Stimulated activated CD4-positive, alpha-beta T cell treated with anti-CD3 and anti-CD28 coated beads, Interleukin-12 subunit alpha, Interleukin-12 subunit beta, amount 100 ng/mL, for 24 hours (primary cell): Measurements from ENCODE around the gene IFNL2.
"Not testable (repeated sequence)": the region's sequence is repeated elsewhere in the genome, so short reads cannot be mapped to it uniquely, and the experiment has no call there.

Source experiments
- DNase-seq, 2 experiments: peaks; one replicate each; pipeline ENCODE4 v3.0.0-alpha.2; 2020; ENCODE audit warnings: low read depth in 2 of 2

The IFNL2 gene

DNA sequence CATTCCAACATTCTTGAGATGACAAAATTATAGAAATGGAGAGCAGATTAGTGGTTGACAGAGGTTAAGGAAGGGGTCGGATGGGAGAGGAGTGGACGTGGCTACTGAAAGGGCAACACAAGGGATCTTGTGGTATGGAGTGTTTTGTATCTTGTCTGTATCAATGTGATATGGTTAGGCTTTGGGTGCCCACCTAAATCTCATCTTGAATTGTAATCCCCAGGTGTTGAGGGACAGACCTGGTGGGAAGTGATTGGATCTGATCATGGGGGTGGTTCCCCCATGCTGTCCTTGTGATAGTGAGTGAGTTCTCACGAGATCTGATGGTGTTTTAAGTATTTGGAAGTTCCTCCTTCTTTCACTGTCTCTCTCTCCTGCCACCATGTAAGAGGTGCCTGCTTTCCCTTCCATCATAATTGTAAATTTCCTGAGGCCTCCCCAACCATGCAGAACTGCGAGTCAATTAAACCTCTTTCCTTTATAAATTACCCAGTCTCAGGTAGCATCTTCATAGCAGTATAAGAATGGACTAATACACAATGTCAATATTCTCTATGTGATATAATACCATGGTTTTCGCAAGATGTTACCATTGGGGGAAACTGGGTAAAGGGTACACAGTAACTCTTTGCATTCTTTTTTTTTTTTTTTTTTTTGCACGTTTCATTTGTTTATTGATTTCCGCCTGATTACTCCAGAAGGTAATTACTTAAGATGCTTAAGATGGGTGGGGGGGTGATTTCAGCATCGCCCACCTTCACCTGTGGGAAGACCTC is 14.6 kb upstream of the IFNL2 start:
- DNase-seq, result no peak

DNA sequence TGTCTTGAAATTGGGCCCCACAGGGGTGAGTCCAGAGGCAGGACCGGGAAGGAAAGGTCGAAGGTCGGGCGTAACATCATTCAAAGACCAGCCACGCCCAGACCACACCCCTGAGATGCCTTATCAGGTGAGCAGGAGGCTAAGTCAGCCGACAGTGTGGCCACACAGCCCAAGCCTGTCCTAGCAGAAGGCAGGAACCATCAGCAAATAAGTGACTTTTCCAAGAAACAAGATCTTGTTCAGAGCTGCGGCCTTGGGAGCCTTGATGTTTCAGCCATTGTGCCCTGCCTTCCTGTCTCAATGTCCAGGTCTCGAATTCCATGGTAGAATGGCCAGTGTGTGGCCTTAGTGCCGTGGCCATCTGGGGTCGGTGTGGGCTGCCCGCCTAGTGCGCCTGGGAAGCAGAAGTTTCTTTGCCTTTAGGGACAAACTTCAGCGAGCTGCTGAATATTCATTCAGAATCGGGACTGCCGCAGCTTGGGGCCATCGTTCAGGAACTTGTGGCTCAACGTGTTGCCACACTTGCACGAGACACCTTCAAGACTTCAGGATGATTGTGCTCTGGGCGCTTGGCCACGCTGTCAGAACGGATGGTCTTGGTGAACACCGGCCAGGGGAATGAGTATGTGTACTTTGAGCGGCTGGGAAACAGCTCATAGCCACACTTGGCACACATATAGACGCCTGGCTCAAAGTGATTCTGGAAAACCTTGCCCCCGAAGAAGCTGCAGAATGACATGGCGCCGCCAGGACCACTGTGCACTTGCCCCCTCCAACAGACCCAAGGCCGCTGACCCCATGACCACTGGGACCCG is 13.5 kb upstream of the IFNL2 start:
- DNase-seq, result no peak

DNA sequence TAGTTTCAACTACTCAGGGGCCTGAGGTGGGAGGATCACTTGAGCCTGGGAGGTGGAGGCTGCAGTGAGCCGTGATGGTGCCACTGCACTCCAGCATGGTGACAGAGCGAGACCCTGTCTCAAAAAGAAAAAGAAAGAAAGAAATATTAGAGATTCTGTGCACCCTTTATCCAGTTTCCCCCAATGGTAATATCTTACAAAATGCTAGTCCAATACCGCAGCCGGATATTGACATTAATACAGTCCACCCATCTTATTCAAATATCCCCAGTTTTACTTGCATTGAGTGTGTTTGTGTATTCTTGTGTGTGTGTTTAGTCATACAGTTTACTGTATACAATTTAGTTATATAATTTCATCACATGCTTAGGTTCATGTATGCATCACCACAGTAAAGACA is 11.0 kb upstream of the IFNL2 start:
- no peak for DNase-seq

DNA sequence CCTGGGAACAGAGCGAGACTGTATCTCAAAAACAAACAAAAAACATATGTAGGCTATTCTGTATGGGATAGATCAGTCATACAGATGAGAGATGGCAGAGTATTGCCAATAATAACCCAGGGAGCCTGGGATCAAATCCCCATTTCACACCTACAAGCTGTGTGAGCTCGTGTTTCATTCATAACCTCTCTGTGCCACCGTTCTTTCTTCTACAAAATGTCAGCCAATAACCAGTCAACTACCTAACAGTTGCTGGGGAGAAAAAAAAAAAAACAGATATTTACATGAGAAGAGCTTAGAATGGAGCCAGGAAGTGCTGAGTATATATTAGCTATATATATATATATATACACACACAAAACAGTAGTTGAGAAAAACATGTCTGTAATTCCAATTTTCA is 6.5 kb upstream of the IFNL2 start:
- no peak for DNase-seq

DNA sequence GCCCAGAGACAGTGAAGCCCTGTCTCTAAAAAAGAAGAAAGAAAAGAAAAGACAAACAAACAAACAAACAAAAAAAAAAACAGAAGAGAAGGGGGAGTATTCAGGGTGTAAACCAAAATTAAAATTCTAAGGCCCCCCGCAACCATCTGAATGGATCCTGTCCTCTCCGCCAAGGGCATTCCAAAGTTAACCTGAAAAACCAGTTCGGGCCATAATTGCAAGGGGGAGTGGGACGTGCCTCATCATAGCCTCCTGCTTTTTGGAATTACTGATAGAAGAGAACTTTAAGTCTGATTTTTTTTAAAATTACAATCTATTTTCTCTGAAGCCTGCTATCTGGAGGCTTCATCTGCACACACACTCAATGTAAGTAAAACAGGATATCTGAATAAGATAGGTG is 5.7 kb upstream of the IFNL2 start:
- no peak for DNase-seq

DNA sequence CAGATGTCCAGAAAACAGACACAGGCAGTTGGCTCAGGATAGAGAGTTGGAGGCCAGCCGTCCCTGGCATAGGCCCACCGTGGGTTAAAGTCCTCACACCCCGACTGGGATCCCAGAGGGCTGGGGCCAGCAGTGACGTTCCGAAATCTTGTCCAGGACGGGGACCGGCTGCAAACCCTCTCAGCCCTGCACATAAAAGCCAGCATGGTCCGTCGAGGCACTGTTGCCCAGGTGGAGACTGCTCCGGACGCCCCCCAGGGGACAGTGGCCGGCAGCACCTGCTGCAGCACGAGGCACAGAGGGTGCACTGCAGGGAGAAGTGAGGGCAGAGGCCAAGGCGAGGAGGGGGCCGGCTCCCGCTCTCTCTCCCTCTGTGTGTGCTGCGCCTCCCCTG is 4.3 kb upstream of the IFNL2 start:
- no peak for DNase-seq

DNA sequence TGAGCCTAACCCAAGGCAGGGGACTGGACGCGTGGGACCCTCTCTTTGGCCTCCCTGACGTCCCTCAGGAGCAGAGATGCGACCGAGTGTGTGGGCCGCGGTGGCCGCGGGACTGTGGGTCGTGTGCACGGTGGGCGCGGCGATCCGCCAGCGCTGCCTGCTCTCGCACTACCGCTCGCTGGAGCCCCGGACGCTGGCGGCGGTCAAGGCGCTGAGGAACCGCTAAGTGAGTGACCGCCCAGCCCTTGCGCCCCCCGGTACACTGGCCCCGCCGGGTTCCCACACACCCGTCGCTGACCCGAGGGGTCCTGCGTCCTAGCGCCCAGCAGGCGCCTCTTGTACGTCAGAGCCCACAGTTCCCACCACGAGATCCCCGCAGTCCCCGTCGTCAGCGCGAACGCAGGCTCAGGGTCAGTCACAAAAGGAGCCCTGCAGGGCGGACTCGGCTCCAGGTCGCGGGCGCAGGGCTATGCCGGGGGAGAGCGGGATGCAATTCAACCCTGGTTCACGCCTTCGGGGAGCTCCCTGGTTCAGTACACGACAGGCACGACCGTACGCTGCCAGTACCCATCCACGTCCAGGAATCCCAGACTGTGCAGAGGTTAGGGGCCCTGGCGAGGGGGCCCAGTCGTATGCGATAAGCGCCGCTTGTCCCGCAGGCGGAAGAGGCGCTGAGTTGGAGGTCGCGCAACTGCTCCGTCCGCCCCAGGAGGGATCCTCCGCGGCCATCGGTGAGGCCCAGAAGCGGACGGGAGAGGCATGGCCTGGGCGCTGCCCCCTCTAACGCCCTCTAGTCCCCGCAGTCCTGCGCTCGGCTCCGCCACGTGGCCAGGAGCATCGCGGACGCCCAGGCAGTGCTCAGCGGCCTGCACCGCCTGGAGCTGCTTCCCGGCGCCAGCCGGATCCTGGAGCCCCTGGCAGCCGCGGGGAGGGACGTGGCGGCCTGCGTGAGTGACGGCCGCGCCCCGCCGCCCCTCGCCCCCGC is 3.6 kb upstream of the IFNL2 start:
- no peak for DNase-seq

DNA sequence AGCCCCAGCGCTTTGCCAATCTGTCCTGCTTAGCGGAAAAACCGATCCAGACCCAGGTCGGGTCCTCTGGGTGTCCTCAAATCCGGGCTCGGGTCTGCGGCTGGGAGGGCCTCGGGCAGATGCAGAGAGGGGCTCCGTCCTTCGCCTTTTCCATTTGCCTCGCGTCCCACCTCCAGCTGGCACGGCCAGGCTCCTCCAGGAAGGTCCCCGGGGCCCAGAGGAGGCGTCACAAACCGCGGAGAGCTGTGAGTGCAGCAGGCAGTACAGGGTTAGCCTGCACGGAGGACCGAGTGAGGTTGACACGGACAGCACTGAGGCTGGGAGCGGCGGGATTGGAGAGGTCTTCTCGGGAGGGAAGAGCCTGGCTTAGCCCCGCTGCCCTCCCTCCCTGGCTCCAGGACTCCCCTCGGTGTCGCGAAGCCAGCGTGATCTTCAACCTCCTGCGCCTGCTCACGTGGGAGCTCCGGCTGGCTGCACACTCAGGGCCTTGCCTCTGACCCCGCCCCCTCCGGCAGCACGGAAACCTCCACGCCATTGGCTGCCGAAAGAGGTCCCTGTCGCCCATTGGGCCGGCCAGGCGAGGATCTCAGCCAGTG is 2.8 kb upstream of the IFNL2 start:
- no peak for DNase-seq

DNA sequence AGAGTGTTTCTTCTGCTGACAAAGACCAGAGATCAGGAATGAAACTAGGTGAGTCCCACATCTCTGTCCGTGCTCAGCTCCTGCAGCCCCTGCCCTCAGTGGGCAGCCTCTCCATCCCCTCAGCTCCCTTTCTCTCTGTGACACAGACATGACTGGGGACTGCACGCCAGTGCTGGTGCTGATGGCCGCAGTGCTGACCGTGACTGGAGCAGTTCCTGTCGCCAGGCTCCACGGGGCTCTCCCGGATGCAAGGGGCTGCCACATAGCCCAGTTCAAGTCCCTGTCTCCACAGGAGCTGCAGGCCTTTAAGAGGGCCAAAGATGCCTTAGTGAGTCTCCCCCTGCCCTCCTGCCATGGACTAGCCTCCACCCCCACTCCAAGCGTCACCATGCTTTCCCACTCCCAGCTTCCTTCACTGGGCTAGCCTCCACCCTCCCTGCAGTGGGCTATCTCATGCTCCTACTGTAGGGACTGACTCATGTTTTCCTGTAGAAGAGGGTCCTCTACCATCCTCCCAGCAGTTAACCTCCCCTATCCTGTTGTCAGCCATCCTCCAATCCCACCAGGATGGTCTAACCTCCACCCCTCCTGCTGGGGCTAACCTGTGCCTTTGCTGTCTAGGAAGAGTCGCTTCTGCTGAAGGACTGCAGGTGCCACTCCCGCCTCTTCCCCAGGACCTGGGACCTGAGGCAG is 481 bp downstream of the IFNL2 start:
- DNase-seq, result not testable (repeated sequence)

DNA sequence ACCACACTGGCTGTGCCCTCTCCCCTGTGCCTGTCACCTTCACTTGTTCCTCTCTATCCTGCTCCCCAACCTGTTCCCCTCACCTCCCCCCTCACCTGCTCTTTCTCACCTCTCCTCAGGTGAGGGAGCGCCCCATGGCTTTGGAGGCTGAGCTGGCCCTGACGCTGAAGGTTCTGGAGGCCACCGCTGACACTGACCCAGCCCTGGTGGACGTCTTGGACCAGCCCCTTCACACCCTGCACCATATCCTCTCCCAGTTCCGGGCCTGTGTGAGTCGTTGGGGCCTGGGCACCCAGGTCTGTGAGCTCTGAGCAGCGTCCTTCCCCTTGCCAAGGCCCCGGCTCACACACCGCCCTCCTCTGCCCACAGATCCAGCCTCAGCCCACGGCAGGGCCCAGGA is 1.2 kb downstream of the IFNL2 start:
- not testable (repeated sequence) for DNase-seq

DNA sequence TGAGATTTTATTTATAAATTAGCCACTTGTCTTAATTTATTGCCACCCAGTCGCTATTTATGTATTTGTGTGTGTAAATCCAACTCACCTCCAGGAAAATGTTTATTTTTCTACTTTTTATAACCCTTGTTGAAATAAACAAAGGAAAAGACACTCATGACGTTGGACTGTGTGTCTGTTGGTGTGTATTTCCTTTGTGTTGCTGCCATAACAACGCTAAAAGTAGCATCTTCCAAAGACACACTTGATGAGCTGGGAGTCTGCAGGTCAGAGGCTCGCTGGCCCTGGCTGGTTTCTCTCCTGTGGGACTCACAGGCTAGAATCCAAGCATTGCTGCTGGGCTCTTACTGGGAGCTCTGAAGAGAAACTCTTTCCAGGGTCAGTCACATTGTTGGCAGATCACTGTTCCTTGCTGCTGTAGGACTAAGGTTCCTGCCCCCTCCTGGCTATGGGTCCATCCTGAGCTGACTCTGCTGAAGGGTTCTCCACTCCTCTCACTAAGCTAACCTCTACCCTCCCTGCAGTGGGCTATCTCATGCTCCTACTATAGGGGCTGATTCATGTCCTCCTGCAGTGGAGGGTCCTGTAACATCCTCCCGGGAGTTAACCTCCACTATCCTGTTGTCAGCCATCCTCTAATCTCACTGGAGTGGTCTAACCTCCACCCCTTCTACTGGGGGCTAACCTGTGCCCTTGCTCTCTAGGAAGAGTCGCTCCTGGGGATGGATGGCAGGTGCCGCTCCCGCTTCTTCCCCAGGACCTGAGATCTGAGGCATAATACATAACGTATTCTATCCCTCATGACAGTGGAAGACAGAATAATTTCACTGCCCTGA is 2.1 kb downstream of the IFNL2 start:
- no peak for DNase-seq

DNA sequence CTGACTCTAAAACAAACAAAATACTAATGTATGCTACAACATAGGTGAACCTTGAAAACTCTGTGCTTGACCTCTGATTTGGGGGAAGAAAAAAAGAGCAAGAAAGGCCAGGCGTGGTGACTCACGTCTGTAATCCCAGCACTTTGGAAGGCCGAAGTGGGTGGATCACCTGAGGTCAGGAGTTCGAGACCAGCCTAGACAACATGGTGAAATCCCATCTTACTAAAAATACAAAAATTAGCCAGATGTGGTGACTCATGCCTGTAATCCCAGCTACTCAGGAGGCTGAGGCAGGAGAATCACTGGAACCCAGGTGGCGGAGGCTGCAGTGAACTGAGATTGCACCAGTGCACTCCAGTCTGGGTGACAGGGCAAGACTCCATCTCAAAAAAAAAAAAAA is 5.7 kb downstream of the IFNL2 start:
- DNase-seq, result not testable (repeated sequence)

DNA sequence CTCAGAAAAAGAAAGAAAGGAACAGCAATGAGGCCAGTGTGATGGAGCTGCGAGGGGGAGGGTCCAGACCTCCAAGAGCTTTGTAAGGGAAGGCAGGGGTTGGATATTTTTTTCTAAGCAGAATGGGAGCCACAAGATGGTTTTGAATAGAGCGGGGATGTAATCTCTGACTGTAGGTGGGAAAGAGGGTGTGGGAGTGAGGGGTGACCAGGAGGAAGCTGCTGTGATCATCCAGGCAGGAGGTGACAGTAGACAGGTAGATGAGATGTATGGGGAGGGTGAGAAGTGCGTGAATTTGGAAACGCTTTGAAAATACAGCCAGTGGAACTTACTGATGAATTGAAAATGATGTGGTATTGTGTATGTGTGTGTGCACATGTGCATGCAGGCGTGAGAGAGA is 7.4 kb downstream of the IFNL2 start:
- no peak for DNase-seq

DNA sequence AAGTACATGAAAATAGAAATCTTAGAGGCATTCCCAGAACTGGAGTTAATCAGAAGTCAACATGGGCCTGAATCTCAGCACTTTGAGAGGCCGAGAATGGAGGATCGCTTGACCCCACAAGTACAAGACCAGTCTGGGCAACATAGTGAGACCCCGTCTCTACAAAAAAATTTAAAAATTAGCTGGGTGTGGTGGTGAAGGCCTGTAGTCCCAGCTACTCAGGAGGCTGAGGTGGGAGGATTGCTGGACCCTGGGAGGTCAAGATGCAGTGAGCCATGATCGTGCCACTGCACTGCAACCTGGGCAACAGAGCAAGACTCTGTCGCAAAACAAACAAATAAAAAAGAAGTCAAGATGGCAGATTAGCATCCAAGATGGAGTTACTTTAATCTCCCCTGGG is 8.5 kb downstream of the IFNL2 start:
- no peak for DNase-seq

DNA sequence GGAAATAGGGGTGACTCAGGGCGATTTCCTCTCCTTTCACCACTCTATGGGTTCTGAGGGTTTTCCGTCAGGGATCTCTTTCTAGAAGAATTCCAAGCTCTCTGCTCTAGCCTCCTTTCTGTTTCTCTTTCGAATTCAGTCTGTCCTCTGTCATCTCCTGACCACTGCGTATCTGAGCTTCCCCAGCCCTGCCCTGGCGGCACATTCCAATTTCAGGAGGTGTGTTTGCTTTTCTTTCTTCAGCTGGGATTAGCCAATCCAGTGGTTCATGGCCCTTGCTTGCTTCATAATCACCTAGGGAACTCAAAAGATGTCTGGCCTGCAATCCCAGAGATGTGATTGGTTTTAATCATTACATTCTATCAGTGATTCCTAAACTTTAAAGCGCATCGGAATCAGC is 9.4 kb downstream of the IFNL2 start:
- DNase-seq, result no peak

DNA sequence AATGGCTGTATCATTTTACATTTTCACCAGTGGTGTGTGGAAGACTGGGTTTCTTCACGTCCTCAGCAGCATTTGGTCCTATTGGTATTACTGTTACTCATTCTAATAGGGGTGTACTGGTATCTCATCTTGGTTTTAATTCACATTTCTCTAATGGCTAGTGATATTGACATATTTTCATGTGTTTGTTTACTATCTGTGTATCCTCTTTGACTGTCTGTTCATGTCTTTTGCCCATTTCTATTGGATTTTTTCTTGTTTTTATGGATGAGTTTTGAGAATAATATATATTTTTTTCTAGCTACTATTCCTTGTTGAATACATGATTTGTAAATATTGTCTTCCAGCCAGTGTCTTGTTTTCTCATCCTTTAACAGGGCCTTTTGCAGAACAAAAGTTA is 13.8 kb downstream of the IFNL2 start:
- no peak for DNase-seq

DNA sequence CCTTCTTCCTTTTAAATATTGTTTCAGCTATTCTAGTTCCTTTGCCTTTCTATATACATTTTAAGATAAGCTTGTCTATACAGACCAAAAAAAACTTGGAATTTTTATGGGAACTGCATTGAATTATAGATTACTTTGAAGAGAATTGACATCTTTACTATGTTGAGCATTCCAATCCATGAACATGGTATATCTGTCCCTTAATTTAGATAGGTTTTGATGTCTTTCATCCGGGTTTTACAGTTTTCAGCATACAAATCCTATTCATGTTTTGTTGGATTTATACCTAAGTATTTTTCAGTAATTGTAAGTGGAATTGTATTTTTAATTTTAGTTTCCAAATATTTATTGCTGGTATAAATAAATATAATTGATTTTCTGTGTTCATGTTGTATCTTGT is 15.8 kb downstream of the IFNL2 start:
- DNase-seq, result no peak

DNA sequence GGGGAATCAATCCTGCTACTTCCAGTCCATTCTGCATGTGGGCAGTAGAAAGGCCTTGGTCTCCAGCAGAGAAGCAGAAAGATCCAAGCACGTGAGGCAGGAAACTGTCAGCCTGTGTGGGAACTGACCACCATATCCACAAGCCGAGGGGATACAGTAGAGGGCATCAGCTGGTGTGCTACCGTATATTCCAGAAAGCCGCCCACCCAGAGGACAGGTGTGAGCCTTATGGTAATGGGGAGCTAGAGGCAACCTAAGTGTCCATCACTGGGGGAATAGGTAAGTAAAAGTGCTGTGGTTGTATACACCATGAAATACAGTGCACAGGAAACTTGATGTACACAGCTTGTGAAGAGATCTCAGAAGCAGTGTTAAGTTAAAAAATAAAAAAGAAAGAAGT is 25.2 kb downstream of the IFNL2 start:
- no peak for DNase-seq

DNA sequence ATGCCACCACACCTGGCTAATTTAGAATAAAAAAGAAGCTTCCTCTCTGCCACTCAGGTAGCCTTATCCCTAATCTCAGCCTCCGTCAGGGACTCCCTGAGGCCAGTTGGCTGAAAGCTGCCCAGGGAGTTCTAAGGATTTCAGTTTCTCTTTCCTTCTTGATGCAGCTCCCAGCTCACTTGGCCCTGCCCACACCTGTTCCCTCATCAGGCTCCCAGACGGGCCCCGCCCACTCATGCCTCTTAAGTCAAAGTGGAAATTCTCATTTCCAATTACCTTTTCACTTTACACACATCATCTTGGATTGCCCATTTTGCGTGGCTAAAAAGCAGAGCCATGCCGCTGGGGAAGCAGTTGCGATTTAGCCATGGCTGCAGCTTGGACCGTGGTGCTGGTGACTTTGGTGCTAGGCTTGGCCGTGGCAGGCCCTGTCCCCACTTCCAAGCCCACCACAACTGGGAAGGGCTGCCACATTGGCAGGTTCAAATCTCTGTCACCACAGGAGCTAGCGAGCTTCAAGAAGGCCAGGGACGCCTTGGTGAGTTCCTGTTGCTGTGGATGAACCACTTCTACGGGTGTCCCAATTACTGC is 28.0 kb downstream of the IFNL2 start, which contains the start of gene IFNL1:
IFNL1 (plus strand) TSS at position 353 of the 591 bp plus-strand sequence; CDS start at position 368, 15 bp downstream.
- DNase-seq, result no peak

DNA sequence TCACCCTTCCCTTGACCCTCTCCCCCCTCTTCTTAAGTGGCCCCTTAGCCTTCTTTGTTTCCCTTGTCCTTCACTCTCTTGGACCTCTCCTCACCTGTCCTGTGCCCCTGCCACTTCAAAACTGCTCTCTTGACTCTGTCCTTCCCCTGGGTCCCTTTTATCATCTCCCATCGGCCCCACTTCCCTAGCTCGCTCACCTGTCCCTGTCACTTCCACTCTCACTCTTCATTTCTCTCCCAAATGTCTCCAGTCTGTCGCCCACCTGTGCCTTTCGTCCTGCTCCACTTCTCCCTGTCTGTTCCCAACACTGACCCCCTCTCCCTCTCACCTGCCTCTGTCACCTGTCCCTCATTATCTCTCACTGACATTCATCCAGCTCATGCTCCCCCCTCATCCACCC is 28.7 kb downstream of the IFNL2 start:
- no peak for DNase-seq
